ENCODE data around the gene CUL1.

CUL1 gene

GRCh38 chr7:148770004-148770403, 71.3 kb downstream of the CUL1 start:
- no peak for DNase-seq

- no peak for DNase-seq
Measured at GRCh38 chr7:148772297-148773089, 73.8 kb downstream of the CUL1 start.

- no peak for DNase-seq
Measured at GRCh38 chr7:148773334-148773733, 74.6 kb downstream of the CUL1 start.

- no peak for DNase-seq
Measured at GRCh38 chr7:148774471-148774870, 75.8 kb downstream of the CUL1 start.

GRCh38 chr7:148782757-148783456, 84.2 kb downstream of the CUL1 start:
- DNase-seq: no peak

- no peak for DNase-seq
Measured at GRCh38 chr7:148783801-148784527, 85.3 kb downstream of the CUL1 start.

- no peak for DNase-seq
Measured at GRCh38 chr7:148787571-148788295, 89.0 kb downstream of the CUL1 start.

GRCh38 chr7:148789220-148789619, 90.5 kb downstream of the CUL1 start:
- DNase-seq: no peak

- no peak for DNase-seq
Measured at GRCh38 chr7:148790131-148790726, 91.5 kb downstream of the CUL1 start.

GRCh38 chr7:148790850-148791249, 92.1 kb downstream of the CUL1 start:
- DNase-seq: no peak

GRCh38 chr7:148791546-148791945, 92.8 kb downstream of the CUL1 start:
- DNase-seq: no peak

GRCh38 chr7:148793590-148793989, 94.9 kb downstream of the CUL1 start:
- no peak for DNase-seq

GRCh38 chr7:148794476-148794875, 95.8 kb downstream of the CUL1 start:
- DNase-seq: no peak

- no peak for DNase-seq
Measured at GRCh38 chr7:148796841-148797240, 98.1 kb downstream of the CUL1 start.

- DNase-seq: no peak
Measured at GRCh38 chr7:148799893-148800555, 101.3 kb downstream of the CUL1 start.

GRCh38 chr7:148800677-148801076, 102.0 kb downstream of the CUL1 start:
- DNase-seq: no peak

- no peak for DNase-seq
Measured at GRCh38 chr7:148802101-148802493, 103.4 kb downstream of the CUL1 start.

- DNase-seq: no peak
Measured at GRCh38 chr7:148803094-148803493, 104.4 kb downstream of the CUL1 start.

GRCh38 chr7:148804343-148805235, 105.9 kb downstream of the CUL1 start:
- no peak for DNase-seq

- DNase-seq: no peak
Measured at GRCh38 chr7:148806187-148806586, 107.5 kb downstream of the CUL1 start.

GRCh38 chr7:148807436-148807835, 108.7 kb downstream of the CUL1 start:
- no peak for DNase-seq
